K562 (cell line): ENCODE results near the gene BLVRA. TPM values are rescaled to one million over a fixed set of nuclear protein-coding genes. Genes with fewer than 3 reads are reported as not detected.

Experiments used
- ATAC-seq: fragments of 200-7000 bp; cut with Tn5 transposase; 3 replicates; pipeline ENCODE4 v1.9.1; 2020; ENCODE audit warnings: moderate library complexity
- BruUV-seq: library from RNA; stranded (reverse); fragments of 400-500 nt; replicated peaks from 2 replicates; lab custom pipeline; 2021; lab: Mats Ljungman, UMichigan
- CTCF ChIA-PET: fragments of 300-600 bp; formaldehyde crosslinking; extraction: SDS; loops from one replicate; lab custom pipeline; 2021; ENCODE audit warnings: low intra/inter-chr PET ratio; lab: Yijun Ruan, JAX
- POLR2A ChIA-PET: fragments of 300-600, 350-650 bp; sonication (Branson Sonifier 250); formaldehyde crosslinking; extraction: SDS; loops from one replicate; lab custom pipeline; 2021; ENCODE audit warnings: antibody characterized with exemption, inconsistent platforms; lab: Yijun Ruan, JAX
- DNase-seq, 4 experiments: peaks; one replicate each; pipeline versions ENCODE4 v3.0.0 to v3.0.0-alpha.2; 2011 to 2018; ENCODE audit warnings: low spot score in 3 of 4, mixed read lengths in 3 of 4; ENCODE audit errors: extremely low read depth in 1 of 4
- FAIRE-seq: peaks from 2 replicates; lab custom pipeline; 2011; peaks lifted over from hg19 to GRCh38; lab: Jason Lieb, UNC
- H2AFZ ChIP-seq: 2 replicates; pipeline ENCODE4 v1.6.0; 2011; ENCODE audit warnings: low read depth, low read length, control low read depth, inconsistent platforms
- H3K27ac ChIP-seq: fragments of 200-600 bp; 3 replicates; pipeline ENCODE4 v1.8.0; 2011; ENCODE audit warnings: low read depth, mild to moderate bottlenecking, control low read depth, inconsistent platforms, low read length, moderate library complexity, mixed read lengths; ENCODE audit errors: extremely low read depth
- H3K27me3 ChIP-seq, 2 experiments: fragments of 300-600 bp in 1 of 2; 2 replicates in 1 of 2; 3 replicates in 1 of 2; pipeline versions ENCODE4 v1.6.0 to v1.8.0; 2011; ENCODE audit warnings: inconsistent platforms in 2 of 2, low read length in 2 of 2, mild to moderate bottlenecking in 1 of 2, mixed read lengths in 1 of 2, moderate library complexity in 1 of 2; ENCODE audit not compliant: control insufficient read depth in 2 of 2, insufficient read depth in 2 of 2
- H3K36me3 ChIP-seq: fragments of 300-600 bp; 3 replicates; pipeline ENCODE4 v1.8.0; 2011; ENCODE audit warnings: mild to moderate bottlenecking, low read length, inconsistent platforms; ENCODE audit not compliant: control insufficient read depth, insufficient read depth
- H3K4me1 ChIP-seq, 2 experiments: fragments of 200-600 bp in 1 of 2; replicated peaks in 1 of 2; 2 replicates in 1 of 2; 3 replicates in 1 of 2; pipeline versions ENCODE4 v1.5.1 to v1.8.0; 2011; ENCODE audit warnings: inconsistent platforms in 2 of 2, low read length in 2 of 2, mild to moderate bottlenecking in 1 of 2, mixed read lengths in 1 of 2, moderate library complexity in 1 of 2; ENCODE audit not compliant: control insufficient read depth in 2 of 2, insufficient read depth in 2 of 2
- H3K4me2 ChIP-seq: 2 replicates; pipeline ENCODE4 v1.6.1; 2011; ENCODE audit warnings: low read length, control low read depth, inconsistent platforms, mixed read lengths; ENCODE audit not compliant: insufficient read depth
- H3K4me3 ChIP-seq: fragments of 200-600 bp; sonication (generic), shearing (Covaris generic); 2 replicates; pipeline ENCODE4 v1.5.1; 2016; ENCODE audit warnings: control low read depth, inconsistent platforms
- H3K79me2 ChIP-seq: fragments of 200-600 bp; 3 replicates; pipeline ENCODE4 v1.8.0; 2011; ENCODE audit warnings: low read length, inconsistent platforms; ENCODE audit not compliant: control insufficient read depth, insufficient read depth
- H3K9ac ChIP-seq, 2 experiments: 2 replicates each; pipeline versions ENCODE4 v1.6.0 to v1.6.1; 2011; ENCODE audit warnings: low read depth in 2 of 2, low read length in 2 of 2, control low read depth in 1 of 2, inconsistent platforms in 1 of 2, mild to moderate bottlenecking in 1 of 2, mixed read lengths in 1 of 2; ENCODE audit not compliant: insufficient read depth in 1 of 2
- H3K9me1 ChIP-seq: one replicate; pipeline ENCODE4 v1.6.0; 2011; ENCODE audit warnings: inconsistent platforms, mild to moderate bottlenecking, low read length, moderate library complexity; ENCODE audit not compliant: control insufficient read depth, insufficient read depth
- H3K9me3 ChIP-seq: replicated peaks from 2 replicates; pipeline ENCODE4 v1.5.1; 2011; ENCODE audit warnings: low read depth, low read length, inconsistent platforms; ENCODE audit not compliant: control insufficient read depth, insufficient read depth
- H4K20me1 ChIP-seq: replicated peaks from 2 replicates; pipeline ENCODE4 v1.6.1; 2011; ENCODE audit warnings: low read length, inconsistent platforms, mixed read lengths; ENCODE audit not compliant: control insufficient read depth, insufficient read depth
- HDAC1 ChIP-seq, 2 experiments: fragments of 450-650 bp; IDR thresholded peaks; 2 replicates each; pipeline ENCODE4 v1.6.1; 2016 to 2017; ENCODE audit warnings: inconsistent platforms in 1 of 2, mild to moderate bottlenecking in 1 of 2, moderate library complexity in 1 of 2
- HNRNPLL ChIP-seq: fragments of 200-400 bp; formaldehyde crosslinking; IDR thresholded peaks from 2 replicates; pipeline ENCODE4 v1.6.1; 2017; ENCODE audit warnings: low read length, low read depth, mild to moderate bottlenecking; ENCODE audit not compliant: poor library complexity, severe bottlenecking
- HOXB6 ChIP-seq: fragments of 250-450 bp; sonication (Bioruptor Pico); IDR thresholded peaks from 2 replicates; pipeline ENCODE4 v1.5.1; 2022; ENCODE audit warnings: mild to moderate bottlenecking, borderline replicate concordance
- IRF2 ChIP-seq: sonication (generic); formaldehyde crosslinking; IDR thresholded peaks from 2 replicates; pipeline ENCODE4 v1.8.1; 2022; ENCODE audit warnings: mild to moderate bottlenecking, missing genetic modification reagents
- WGBS: fragments of 100-300 bp; shearing (Covaris generic); methylation state at CpG from one replicate; pipeline ENCODE4 v1.1.6; 2016; ENCODE audit warnings: low coverage, mixed read lengths; ENCODE audit not compliant: insufficient coverage; ENCODE audit errors: missing lambda C conversion rate; 5-methylcytosine and 5-hydroxymethylcytosine counted together
- in situ Hi-C: fragments of 300-500 bp; cut with MboI; formaldehyde crosslinking; loops from 4 replicates; pipeline ENCODE4 v1.15.0; 2018; ENCODE audit warnings: inconsistent platforms, mixed read lengths
- intact Hi-C: fragments of 100-400 bp; cut with micrococcal nuclease; formaldehyde crosslinking; loops from 2 replicates; pipeline ENCODE4 v1.14.2; 2022
- polyA plus RNA-seq, 8 experiments: library from polyadenylated mRNA; depleted of rRNA in 4 of 8; stranded (reverse) in 5 of 8; unstranded in 3 of 8; fragments of >200 nt; fragmentation: Nextera tagmentation in 2 of 8; fragmentation: Illumina TruSeq in 1 of 8; extraction: Ambion mirVana in 2 of 8; extraction: Trizol in 1 of 8; gene quantifications; 2 replicates each; pipeline versions ENCODE4 v1.2.1 to v1.2.3, GENCODE V29; 2011 to 2014; ENCODE audit warnings: inconsistent platforms in 1 of 8, missing spikeins in 1 of 8
- total RNA-seq, 7 experiments: library from RNA; depleted of rRNA in 6 of 7; stranded (reverse); fragments of >200 nt in 6 of 7; fragmentation: Illumina TruSeq in 2 of 7; extraction: Trizol in 2 of 7; gene quantifications; 2 replicates each; pipeline versions ENCODE4 v1.2.1 to v1.2.3, GENCODE V29; 2011 to 2021; ENCODE audit warnings: low replicate concordance in 1 of 7
- TF ChIP-seq, protein P1 (sequence below), 2 experiments: fragments of 450-650 bp; IDR thresholded peaks; 2 replicates each; pipeline ENCODE4 v1.6.1; 2016; ENCODE audit warnings: mild to moderate bottlenecking in 2 of 2, borderline replicate concordance in 1 of 2, low read depth in 1 of 2, moderate library complexity in 1 of 2

The BLVRA gene
- total and polyA plus RNA-seq, 9 of the 15 experiments (the other 6 are each of a cell fraction or from before 2014, with no cell fraction given), result 48.5 to 147 (median 61.5) TPM

DNA sequence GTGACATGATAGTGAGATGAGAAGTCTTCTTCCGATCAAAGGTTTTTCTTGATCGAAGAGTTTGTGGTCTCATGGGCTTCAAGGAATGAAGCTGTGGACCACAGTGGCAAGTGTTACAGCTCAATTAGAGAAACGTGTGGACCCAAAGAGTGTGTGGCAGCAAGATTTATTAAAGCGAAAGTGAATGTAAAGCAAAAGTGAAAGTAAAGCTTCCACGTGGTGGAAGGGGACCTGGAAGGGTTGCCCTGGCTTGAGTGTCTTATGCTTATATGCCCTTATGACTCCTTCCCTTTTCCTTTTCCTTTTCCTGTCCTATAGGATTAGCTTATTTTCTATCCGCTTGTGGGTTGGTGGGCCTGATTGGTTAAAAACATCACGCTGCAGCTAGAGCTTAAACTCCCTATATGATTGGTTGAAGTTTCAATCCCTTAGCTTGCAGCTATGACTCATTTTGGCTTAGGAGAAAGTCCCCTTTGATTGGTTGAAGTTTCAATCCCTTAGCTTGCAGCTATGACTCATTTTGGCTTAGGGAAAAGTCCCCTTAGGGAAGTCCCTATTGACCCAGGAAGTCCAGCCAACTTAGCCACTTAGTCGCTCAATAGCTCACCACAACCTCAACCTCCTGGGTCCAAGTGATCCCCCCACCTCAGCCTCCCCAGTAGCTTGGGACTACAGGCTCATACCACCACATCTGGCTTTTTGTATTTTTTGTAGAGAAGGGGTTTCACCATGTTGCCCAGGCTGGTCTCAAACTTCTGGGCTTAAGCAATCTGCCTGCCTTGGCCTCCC, 76.2 kb downstream of the BLVRA start:
- H3K4me1 ChIP-seq, result peaks cover 4 to 7% of the 10 kb centered on the region in 2 experiments; a peak in 3 of 5 replicates
- intact Hi-C loops, result loop anchor here (5.0 to 10.0 kb wide), 2 partner anchors 132 to 1890 kb away; no protein-coding TSS in a partner anchor
- WGBS, result 49% methylated on average over 8 of the region's 8 CpGs
- no peaks in the 10 kb centered on the region for H3K27me3 ChIP-seq
- ChIA-PET CTCF (interaction anchor here (0.7 kb wide), 1 partner anchor 332 kb away, joined by 3 read pairs; no protein-coding TSS in a partner anchor), POLR2A (interaction anchor here (0.6 to 0.7 kb wide), 4 partner anchors 8 to 901 kb away, joined by 3 read pairs; no protein-coding TSS in a partner anchor)
- no peaks in the 10 kb centered on the region for H3K36me3 ChIP-seq
- H3K27ac ChIP-seq, result peak overlapping the region; percentile 18; the same call in 1 of the 3 replicates
- no TSS peak for BruUV-seq
- FAIRE-seq (peak; percentile 46), ATAC-seq (peak; percentile 33; the same call in 1 of the 3 replicates), DNase-seq (peak in 1 of 4 experiments; percentile 24)
- peak overlapping the region; percentile 88 for H2AFZ ChIP-seq
- no peaks in the 10 kb centered on the region for H4K20me1 ChIP-seq
- peak overlapping the region; percentile 74 for H3K4me2 ChIP-seq
- no peaks in the 10 kb centered on the region for H3K79me2 ChIP-seq
- no peaks in the 10 kb centered on the region for H3K9me3 ChIP-seq
- H3K9ac ChIP-seq, result no peak overlapping the region
- no peaks in the 10 kb centered on the region for H3K9me1 ChIP-seq
- no peak overlapping the region for H3K4me3 ChIP-seq
- in situ Hi-C loops, result loop anchor here (10.0 to 25.0 kb wide), 3 partner anchors 250 to 1897 kb away; partner anchors contain the start of gene STK17A
- TF ChIP-seq IRF2 (CRISPR knock-in tag), result peak; percentile 98
- TF ChIP-seq HOXB6, result 0 out of 2 replicates have a peak, but pooled peaks have one; percentile 7
- TF ChIP-seq, protein P1, sequence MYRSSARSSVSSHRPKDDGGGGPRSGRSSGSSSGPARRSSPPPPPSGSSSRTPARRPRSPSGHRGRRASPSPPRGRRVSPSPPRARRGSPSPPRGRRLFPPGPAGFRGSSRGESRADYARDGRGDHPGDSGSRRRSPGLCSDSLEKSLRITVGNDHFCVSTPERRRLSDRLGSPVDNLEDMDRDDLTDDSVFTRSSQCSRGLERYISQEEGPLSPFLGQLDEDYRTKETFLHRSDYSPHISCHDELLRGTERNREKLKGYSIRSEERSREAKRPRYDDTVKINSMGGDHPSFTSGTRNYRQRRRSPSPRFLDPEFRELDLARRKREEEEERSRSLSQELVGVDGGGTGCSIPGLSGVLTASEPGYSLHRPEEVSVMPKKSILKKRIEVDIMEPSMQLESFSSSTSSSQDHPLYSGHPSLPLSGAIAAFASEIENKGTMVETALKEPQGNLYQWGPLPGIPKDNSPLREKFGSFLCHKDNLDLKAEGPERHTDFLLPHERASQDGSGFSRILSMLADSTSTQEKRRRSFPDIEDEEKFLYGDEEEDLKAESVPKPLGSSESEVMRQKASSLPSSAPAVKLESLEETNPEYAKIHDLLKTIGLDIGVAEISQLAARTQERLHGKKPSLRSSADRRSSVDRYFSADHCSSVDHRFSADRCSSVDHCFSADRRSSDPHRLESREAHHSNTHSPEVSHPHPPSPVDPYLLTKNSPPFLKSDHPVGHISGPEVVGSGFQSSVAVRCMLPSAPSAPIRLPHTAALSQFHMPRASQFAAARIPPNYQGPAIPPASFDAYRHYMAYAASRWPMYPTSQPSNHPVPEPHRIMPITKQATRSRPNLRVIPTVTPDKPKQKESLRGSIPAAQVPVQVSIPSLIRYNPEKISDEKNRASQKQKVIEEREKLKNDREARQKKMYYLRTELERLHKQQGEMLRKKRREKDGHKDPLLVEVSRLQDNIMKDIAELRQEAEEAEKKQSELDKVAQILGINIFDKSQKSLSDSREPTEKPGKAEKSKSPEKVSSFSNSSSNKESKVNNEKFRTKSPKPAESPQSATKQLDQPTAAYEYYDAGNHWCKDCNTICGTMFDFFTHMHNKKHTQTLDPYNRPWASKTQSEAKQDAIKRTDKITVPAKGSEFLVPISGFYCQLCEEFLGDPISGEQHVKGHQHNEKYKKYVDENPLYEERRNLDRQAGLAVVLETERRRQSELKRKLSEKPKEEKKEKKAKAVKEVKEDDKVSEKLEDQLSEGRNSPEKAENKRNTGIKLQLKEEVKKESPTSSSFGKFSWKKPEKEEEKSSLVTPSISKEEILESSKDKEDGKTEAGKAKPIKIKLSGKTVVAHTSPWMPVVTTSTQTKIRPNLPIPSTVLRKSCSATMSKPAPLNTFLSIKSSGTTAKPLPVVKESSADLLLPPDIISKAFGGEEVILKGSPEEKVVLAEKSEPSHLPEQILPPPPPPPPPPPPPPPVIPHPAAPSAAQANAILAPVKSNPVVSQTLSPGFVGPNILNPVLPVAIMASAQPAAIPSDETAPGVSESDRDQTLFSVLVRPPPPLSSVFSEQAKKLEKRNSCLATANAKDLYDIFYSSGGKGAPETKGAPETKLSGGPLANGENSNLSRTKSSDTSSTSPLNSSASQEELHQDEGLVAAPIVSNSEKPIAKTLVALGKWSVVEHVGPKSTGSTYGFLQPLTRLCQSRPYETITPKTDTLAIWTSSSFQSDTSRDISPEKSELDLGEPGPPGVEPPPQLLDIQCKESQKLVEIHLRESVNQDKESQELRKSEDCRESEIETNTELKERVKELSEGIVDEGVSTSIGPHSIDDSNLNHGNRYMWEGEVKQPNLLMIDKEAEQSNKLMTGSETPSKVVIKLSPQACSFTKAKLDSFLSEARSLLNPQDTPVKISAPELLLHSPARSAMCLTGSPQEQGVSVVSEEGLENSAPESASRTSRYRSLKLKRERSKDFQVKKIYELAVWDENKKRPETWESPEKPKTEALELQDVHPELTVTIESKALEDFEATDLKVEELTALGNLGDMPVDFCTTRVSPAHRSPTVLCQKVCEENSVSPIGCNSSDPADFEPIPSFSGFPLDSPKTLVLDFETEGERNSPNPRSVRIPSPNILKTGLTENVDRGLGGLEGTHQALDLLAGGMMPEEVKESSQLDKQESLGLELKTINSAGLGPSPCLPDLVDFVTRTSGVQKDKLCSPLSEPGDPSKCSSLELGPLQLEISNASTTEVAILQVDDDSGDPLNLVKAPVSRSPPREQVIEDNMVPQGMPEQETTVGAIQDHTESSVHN (IDR thresholded peaks at IDR 0.05; ENCODE audit: borderline replicate concordance in 1 of 2, low read depth in 1 of 2), result peak in 1 of 2 experiments; percentile 88; a peak in 2 of 4 replicates
- no peak for TF ChIP-seq HNRNPLL
- TF ChIP-seq HDAC1 (IDR thresholded peaks at IDR 0.05), result peak in 1 of 2 experiments; percentile 73; a peak in 2 of 4 replicates
